ENCODE measurements around the gene UEVLD.
A peak's percentile ranks its signal among the peaks of the same experiment; 100 is the strongest.
"Not testable (repeated sequence)": the region's sequence is repeated elsewhere in the genome, so short reads cannot be mapped to it uniquely, and the experiment has no call there.

Gene UEVLD

DNA sequence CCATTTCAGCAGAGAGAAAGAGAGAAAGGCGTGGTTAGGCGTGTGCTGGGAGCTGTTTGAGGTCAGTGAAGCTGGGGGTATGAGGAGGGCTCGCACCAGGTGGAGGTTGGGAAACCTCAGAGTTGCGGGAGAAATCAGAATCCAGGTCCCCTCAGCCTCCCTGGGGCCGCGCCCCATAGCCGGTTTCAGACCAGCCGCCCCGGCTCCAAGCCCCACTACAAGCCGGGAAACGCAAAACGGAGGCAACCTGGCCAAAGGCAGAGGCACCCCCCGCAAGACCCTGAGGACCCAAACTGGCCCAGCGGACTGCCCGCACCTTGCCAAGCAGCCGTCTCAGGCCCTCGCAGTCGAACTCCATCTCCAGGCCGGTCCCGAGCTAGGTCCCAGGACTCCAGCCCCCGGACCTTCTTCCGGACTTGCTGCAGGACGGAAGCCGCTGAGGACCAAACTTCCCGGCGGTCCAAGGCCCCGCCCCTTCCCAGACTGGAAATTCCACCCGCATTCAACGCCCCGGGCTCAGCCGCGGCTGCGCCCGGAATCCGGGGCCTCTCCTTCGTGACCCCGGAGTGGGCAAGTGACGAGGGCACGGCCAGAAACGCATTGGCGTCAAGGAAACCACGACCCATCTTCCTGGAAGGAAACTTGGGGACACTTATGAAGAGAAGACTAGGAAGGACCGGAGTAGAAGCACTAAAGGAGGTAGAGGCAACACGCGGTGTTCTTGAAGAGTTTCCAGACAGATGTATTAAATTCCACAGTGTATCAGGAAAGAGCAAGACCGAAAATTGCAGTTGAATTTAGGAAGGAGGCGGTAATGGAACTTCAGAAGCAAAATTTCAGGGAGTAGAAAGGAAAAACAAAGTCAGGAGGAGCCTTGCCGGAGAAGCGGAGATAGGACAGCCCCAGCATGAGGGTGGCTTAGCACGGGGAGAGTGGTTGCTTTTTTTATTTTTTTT, at the start of gene UEVLD:
Gene UEVLD (minus strand): TSS at position 438 of the 956 bp plus-strand sequence. CDS start 80 bp downstream, at position 358.
- peak; percentile 94 for DNase-seq (ENCODE audit: low spot score)

DNA sequence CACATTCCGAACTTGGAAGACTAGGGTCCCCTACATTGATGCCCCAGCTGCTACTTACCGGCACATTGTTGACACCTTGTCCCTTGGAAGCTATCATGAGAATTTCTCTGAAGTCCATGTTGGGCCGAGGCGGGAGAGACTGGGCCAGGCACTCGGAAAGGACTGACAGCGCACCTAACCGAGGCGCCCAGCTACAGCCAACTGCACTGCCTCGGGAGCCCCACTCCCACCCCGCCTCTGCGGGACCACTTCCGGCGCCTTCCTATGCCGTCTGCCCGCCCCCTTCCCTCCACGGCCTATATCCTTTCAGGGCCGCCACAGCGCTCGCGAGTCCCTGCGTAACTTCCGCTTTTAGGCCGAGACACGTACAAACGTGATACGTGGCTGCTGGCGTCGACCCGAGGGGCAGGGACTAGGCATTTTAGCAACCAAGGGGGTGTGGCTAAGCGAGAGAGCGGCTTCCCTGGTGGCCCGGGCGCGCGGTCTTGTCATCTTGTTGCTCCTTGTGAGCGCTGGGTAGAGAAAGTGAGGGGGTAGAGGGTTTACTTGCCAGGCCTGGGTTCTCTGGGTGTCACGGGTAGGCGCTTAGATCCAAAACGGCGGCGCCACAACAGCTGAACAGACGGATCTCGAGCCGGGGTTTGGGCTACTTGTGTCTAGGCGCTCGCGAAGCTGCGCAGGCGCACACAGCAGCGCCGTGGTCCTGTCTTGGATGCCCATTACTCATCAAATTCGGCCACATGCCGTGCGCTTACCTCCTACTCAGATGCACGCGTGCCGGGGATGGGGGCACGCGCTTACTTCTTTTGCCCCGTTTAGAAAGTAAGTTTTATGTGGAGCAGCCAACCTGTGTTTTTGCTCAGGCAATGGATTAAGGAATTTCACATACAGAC, 45.9 kb upstream of the UEVLD start, which contains the start of gene SPTY2D1:
Gene SPTY2D1 (minus strand): TSS at position 203 of the 893 bp plus-strand sequence. CDS start 85 bp downstream, at position 118.
- peak; percentile 92 for DNase-seq (ENCODE audit: low spot score)

DNA sequence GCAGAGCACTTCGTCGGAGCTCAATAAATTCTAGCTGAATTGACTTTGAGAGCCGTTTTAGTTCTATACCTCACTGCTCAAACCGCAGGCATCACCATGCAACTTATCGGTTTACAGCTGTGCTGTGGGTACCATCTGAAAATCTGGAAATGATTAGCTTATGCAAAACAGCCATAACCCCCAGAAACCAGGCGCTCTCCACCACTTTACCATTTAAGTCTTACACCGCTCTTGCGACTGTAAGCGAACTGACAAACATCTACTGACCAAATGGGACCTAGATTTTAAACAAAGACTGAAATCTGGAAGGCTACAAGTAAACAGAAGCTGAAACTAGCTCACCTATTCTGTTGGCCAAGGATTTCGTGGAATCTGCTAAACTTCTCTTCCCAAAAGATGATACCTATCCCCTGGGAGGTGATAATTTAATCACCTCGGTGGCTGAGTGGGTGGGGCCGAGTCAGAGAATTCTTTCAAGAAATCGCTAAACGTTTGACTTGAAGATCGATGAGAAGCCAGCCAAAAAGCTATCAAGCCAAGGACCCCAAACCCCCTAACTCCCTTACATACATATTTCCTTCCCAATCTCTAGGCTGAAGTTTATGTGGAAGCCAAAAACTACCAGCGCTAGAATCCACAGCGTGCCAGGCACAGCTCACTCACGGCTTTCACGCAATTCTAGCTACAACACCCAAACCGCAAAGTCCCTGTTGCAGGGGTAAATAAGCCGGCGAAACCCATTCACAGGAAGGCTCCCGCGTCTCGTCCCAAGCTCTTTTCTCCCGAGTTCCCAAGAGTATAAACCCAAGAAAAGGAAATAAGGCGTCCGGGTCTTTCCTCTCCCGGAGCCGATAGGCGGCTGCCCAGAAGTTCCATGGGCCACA, 45.0 kb upstream of the UEVLD start:
- DNase-seq (ENCODE audit: low spot score): no peak

DNA sequence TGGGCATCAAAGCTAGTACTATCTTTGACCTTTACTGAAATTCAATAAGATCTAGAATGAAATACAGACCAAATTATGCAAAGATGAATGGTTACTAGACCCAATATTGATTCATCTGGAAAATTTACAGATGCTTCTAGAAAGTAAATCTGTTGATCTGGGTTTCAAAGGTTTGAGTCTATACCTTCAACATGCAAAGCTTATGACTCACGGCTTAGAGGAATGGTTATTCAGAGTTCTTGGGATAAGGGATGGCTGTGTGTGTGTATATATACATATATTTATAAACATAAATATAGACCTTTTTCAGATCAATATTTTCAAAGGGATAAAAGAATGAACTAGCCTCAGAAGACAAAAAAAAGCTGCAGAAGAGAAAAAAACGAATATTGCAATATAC, 44.3 kb upstream of the UEVLD start:
- DNase-seq (ENCODE audit: low spot score): no peak

DNA sequence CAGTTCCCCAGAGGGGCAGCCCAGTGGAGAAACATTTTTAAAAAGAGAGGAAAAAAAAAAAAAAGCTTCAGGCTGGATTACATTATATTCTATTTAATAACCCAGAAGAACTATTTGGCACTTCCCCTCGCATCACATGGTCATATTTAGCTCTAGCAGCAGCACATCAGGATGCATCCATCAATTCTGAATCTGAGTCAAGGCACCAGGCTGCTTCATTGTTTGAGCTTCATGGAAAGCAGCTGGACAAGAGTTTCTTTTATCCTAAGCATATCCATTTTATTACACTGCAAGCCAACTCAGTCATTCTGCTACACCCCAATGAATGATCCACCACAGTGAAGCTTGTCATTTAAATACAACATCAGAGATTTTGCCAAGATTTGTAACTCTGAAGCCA, 35.6 kb upstream of the UEVLD start:
- DNase-seq (ENCODE audit: low spot score): no peak

DNA sequence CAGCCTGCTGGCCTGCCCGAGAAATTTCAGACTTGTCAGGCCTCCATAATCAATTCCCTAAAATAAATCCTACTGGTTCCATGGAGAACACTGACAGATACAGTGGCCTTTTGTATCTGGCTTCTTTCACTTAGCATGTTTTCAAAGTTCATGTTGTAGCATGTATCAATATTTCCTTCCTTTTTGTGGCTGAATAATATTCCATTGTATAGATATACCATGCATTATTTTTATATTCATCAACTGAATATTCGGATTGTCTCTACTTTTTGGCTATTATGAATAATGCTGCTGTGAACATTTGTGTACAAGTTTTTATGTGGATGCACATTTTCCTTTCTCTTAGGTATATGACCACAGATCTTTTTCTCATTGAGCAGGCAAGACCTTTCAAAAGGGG, 35.2 kb upstream of the UEVLD start:
- no peak for DNase-seq (ENCODE audit: low spot score)

DNA sequence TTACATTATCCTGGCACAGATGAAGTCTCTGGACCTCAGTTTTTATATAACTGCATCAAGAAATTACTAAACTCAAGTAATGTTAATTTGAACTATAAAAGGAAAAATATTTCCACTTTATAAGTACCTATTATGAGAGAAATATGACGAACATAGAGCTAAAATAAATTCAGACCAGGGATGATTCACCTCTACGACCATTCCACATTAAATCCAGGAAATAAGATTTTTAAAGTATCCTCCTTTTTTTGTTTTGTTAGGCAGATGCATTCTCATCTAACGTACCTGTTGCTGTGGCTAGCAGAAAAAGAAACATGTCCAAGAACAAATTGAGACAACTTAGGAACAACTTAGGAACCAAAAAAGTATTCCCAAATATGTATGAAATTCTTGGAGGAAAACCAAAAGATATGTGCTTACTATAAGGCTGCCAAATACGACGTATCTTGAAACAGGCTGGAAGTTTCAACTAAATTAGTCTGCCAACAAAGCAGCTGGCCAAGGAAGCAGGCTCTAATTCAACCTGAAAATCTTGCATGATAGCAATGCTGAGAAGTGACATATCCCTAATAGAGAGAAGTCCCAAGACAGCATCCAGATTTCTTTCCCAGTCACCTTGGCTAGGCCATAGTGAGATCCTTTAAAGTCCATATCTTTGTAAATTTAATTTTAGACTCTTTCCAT, 29.9 kb upstream of the UEVLD start:
- no peak for DNase-seq (ENCODE audit: low spot score)

DNA sequence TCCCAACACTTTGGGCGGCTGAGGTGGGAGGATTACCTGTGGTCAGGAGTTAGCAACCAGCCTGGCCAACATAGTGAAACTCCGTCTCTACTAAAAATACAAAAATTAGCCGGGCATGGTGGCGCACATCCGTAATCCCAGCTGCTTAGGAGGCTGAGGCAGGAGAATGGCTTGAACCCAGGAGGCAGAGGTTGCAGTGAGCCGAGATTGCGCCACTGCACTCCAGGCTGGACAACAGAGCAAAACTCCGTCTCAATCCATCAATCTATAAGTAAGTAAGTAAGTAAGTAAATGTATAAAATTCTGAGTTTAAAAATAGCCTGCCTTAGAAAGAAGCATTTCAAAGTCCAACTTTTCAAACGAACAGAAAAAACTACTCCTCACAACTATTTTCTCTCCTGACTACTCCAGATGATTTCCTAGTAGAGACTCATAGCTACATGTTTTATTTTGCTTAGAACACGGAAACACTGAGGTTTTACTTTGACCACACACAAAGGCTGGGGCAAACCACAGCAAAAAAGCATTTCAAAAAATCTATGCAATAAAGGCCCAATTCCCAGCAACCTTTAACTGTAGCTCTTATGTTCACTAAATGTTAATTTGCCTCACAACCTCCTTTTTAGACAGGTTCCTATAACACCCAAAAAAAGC, 29.3 kb upstream of the UEVLD start:
- no peak for DNase-seq (ENCODE audit: low spot score)

DNA sequence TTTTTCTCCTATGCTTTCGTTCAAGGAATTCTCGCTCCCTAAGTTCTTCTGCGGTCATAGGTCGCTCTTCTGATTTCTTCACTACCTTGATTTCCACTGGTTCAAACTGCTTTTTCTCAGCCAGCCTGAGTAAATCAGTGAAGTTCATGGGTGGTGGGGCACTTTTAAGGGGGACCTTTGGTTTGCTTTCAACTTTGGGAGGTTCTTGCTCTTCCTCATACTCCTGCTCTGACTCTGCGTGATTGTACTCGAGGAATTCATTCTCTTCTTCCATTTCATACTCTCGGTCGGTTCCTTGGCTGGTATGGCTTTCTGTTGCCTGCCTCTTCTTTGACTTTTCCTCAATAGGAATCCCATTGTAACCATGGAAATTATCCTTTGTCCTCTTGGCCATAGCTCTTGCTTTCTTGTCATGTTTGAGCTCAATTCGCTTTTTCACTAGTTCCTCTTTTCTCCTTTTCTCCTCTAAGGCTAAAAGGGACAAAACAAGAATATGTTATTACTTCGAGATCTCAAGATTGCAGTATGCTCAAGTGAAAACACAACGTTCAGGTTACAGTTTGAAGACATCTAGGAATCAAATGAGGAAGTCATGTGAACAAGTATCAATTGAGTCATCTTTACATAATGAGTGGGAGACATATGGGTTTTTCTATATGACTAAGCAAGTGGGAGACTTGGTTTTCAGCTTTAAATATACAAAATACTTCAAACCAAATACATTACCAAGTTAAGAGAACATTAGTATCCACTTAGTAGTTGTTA, 27.3 kb upstream of the UEVLD start:
- no peak for DNase-seq (ENCODE audit: low spot score)

DNA sequence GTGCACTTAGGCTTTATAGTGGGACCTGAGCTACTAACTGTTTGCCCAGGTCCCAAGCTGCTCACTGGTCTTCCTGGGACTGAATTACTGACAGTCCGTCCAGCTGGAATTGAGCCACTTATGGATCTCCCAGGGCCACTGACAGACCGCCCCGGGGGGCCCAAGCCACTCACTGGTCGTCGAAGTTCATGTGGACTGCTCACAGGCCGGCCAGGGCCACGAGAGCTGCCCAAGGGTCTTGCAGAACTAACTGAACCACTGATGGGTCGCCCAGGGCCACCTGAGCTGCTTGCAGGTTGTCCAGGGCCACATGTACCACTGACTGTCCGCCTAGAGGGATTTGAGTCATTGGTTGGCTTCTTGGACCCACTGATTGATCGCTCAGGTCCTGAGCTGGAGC, 26.1 kb upstream of the UEVLD start:
- DNase-seq (ENCODE audit: low spot score): no peak

DNA sequence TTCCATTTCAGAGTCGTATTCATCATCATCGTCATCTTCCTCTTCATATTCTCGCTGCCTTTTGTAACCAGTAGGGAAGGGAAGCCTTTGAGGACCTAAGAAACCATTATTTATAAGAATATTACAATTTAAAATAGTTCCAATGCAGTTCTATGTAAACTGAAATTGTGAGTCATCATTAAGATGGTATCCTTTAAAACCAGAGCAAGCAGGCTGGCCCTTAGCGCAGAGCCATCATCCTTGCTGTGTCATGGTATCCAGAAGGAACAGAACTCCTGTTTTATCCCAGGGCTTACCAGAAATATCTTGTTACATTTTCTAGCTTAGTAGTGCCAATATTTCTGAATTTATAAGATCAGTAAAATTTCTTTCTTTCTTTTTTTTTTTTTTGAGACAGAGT, 23.9 kb upstream of the UEVLD start:
- DNase-seq (ENCODE audit: low spot score): no peak

DNA sequence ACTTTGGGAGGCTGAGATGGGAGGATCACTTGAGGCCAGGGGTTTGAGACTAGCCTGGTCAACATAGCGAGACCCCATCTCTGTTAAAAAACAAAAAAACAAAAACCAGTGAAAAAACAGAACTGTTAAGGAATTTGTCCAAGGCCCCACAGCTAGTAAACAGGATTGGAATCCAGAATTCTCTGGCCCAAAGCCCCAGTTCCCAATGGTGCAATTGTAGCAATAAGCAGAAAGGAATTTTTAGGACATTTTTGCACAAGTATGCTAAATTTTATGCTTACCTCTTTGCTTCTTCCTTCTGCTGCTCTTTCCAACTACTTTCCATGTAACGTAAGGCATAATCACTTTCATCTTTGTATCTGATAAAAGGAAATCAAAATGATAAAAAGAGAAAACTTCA, 22.7 kb upstream of the UEVLD start:
- peak; percentile 37 for DNase-seq (ENCODE audit: low spot score)

DNA sequence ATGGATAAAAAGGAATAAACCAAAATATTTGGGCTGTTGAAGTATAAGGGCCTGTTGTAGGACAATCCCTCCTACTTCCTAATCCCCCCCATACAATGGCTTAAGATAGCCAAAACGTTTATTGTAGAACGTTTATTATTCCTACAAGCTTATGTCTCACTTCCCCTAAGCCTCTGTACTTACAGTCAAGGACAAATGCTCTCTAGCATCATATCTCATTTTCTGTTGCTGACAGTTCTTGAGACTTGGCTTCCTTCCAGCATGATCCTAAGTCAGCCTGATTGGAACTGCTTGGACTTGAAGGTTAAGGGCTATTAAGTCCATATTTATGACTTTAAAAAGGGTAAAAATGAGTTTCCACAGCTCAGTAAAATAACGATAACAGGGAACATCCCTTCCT, 19.8 kb upstream of the UEVLD start:
- DNase-seq (ENCODE audit: low spot score): no peak

DNA sequence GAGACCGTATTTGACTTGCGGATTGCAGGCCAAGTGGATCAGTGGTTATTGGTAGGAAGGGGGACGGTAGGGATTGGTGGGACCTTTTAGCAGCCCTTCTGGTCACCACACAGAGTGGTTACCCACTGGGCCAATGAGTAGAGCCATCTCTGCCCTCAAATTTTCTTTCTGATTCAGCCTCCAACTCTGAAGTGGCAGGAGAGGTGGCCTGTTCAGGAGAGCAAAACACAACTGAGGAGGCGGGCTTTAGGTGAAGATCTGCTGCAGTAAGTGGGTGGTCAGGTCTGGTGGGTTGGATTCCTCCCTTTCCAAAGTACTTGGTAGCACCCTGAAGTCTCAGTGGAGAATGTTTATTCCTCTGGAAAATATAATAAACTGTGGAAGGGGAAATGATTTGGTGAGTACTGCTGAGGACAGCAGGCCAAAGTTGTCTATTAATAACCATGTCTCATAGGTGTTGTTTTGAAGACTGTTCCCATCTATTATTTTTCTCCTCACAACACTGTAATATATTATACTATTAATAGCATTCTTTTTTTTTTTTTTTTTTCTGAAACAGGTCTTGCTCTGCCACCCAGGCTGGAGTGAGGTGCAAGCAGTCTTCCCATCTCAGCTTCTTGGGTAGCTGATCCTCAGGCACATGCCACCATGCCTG, 12.5 kb upstream of the UEVLD start:
- DNase-seq (ENCODE audit: low spot score): no peak

DNA sequence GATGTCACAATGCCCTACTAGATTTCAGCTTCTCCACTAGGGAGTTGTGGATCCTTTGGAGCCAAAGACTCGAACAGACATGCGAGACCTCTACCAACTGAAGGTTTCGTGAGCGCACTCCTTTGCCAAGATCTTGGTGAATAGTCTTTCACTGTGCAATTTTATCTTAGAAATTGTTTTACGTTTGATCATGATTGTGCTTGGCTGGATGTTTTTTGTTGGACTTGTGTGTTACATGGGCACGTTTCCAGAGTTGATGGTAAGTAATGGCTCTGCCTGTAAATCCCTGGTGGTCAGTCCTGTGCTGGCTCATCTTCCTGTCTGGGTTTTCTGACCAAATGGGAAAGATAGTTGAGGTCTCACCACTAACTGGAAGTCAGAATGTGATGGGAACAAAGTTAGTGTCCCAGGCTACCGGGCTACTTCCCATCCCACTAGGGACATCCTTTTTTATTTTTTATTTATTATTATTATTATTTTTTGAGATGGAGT, 11.3 kb upstream of the UEVLD start, which contains the start of gene MISFA:
Gene MISFA (plus strand): TSS at position 51 of the 492 bp plus-strand sequence. CDS start 140 bp downstream, at position 191.
- no peak for DNase-seq (ENCODE audit: low spot score)

DNA sequence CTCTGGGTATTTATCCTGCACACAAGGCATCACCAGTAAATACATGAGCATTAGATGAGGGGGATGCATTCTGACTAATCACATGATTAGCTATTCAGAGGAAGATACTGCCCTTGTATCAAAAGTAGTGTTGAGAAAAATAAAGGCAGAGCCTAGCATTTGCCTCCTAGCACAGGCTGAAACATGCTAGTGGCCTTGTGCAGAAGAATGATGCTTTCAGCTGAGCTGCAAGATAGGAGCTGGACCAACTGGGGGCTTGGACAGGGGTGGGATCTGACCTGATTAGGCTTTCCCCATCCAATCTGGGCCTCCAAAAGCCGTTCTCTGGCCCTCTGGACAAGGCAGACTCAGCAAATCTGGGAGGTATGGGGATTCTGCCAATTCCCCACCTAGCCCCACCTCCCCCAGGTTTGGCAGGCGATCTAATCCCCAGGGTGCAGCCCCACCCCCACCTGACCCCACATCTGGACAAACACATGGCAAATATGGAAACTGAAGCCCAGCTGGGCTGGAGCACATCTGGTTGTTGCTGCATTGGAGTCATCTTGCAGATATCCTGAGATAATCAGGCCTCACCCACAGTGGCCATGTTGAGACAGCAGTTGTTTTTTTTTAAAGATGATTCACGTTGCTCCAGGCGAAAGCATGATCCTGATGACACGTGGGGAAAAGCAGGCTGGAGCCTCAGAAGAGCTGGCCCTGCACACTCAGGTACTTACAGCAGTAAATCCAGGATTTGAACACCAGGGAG, 6.6 kb upstream of the UEVLD start:
- no peak for DNase-seq (ENCODE audit: low spot score)

DNA sequence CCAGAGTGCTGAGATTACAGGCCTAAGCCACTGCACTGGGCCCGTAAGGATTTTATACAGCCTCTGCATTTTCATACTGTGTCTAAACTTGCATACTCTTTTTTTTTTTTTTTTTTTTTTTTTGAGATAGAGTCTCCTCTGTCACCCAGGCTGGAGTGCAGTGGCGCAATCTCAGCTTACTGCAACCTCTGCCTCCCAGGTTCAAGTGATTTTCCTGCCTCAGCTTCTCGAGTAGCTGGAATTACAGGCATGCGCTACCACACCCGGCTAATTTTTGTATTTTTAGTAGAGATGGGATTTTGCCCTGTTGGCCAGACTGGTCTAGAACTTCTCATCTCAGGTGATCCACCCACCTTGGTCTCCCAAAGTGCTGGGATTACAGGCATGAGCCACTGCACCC, 5.6 kb upstream of the UEVLD start:
- not testable (repeated sequence) for DNase-seq (ENCODE audit: low spot score)

DNA sequence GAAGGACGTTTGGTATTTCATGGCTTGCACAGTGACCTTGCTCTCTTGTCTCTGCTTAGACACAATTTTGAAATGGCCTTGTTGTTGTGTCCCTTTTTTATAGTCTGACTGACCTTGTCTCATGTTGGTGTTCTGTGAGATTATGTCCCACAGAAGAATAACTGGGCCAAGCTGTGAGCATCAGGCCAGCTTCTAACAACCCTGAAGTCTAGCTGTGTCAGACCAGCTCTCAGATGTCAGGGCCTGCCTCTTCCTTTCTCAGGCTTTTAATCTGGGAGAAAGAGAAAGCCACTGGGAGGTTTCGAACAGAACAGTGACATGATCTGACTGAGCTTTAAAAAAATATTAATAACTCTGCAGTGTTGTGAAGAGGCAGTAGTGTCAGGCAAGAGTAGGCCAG, 2.0 kb upstream of the UEVLD start:
- DNase-seq (ENCODE audit: low spot score): no peak

Data from AG08396 (cell line).